ENCODE measurements around the gene KIF26A.

KIF26A gene

GRCh38 chr14:104216457-104216856 is 78.1 kb downstream of the KIF26A start:
- Histone ChIP-seq H3K4me3 (ENCODE audit: low read depth, low read length) (no peak overlapping the region), H3K4me1 (ENCODE audit: control insufficient read depth, insufficient read depth, low read length, unreplicated experiment) (no peaks in the 10 kb centered on the region), H3K79me2 (ENCODE audit: control insufficient read depth, insufficient read depth, low read length, unreplicated experiment) (no peaks in the 10 kb centered on the region)

DNA sequence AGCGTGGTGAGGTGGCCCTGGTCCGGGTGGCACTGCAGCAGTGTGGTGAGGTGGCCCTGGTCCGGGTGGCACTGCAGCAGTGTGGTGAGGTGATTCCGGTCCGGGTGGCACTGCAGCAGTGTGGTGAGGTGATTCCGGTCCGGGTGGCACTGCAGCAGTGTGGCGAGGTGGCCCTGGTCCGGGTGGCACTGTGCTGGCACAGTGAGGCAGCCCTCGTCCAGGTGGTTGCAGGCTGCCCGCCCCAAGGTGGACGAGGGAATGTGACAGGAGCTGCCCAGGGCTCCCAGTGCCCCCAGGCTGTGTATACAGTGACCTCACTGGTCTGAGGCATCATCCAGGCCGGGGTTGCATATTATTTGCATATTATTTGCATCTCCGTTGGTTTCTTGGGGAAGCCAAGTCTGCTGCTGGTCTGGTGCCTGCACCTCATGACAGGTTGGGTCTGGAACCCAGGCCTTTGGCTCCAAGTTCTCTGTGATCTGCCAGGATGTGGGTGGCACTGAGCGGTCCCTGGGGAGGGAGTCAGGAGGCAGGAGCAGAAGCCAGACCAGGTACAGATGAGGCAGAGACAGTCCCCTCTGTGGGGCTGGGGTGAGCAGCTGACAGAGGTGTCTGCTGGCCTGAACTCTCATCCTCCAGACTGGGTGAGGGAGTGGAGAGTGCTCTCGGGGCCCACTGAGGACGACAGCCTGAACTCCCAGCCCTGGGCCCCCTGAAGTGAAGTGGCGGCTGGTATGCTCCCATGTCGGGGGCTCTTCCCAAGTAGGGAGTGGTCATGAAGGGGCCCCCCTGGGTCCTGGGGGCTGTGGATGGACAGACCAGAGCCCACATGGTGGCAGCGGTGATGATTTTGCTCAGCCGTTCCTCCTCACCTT is 79.3 kb downstream of the KIF26A start:
- Histone ChIP-seq H3K36me3 (ENCODE audit: insufficient read depth, low read length) (no peaks in the 10 kb centered on the region), H3K4me3 (ENCODE audit: low read depth, low read length) (no peak overlapping the region), H3K27me3 (ENCODE audit: insufficient read depth, low read length) (no peaks in the 10 kb centered on the region), H3K27ac (ENCODE audit: low read depth, low read length) (no peak overlapping the region), H2AFZ (ENCODE audit: low read length, unreplicated experiment) (no peak overlapping the region), H3K79me2 (ENCODE audit: control insufficient read depth, insufficient read depth, low read length, unreplicated experiment) (no peaks in the 10 kb centered on the region), H3K4me1 (ENCODE audit: control insufficient read depth, insufficient read depth, low read length, unreplicated experiment) (no peaks in the 10 kb centered on the region)

More at GRCh38 chr14:104216457-104216856, 78.1 kb downstream of the KIF26A start:
- H3K27me3 ChIP-seq (ENCODE audit: insufficient read depth, low read length), result no peaks in the 10 kb centered on the region
- no peak overlapping the region for H2AFZ ChIP-seq (ENCODE audit: low read length, unreplicated experiment)
- no peak overlapping the region for H3K27ac ChIP-seq (ENCODE audit: low read depth, low read length)
- H3K36me3 ChIP-seq (ENCODE audit: insufficient read depth, low read length), result no peaks in the 10 kb centered on the region

- H3K4me1 ChIP-seq (ENCODE audit: control insufficient read depth, insufficient read depth, low read length, unreplicated experiment), result no peaks in the 10 kb centered on the region
- H3K27me3 ChIP-seq (ENCODE audit: insufficient read depth, low read length), result no peaks in the 10 kb centered on the region
- no peak overlapping the region for H2AFZ ChIP-seq (ENCODE audit: low read length, unreplicated experiment)
- no peaks in the 10 kb centered on the region for H3K79me2 ChIP-seq (ENCODE audit: control insufficient read depth, insufficient read depth, low read length, unreplicated experiment)
- H3K4me3 ChIP-seq (ENCODE audit: low read depth, low read length), result no peak overlapping the region
- H3K27ac ChIP-seq (ENCODE audit: low read depth, low read length), result no peak overlapping the region
- no peaks in the 10 kb centered on the region for H3K36me3 ChIP-seq (ENCODE audit: insufficient read depth, low read length)
These were observed 80.2 kb downstream of the KIF26A start for GRCh38 chr14:104218361-104219180.

- H3K27me3 ChIP-seq (ENCODE audit: insufficient read depth, low read length), result no peaks in the 10 kb centered on the region
- no peak overlapping the region for H3K27ac ChIP-seq (ENCODE audit: low read depth, low read length)
- no peak overlapping the region for H3K4me3 ChIP-seq (ENCODE audit: low read depth, low read length)
- no peaks in the 10 kb centered on the region for H3K4me1 ChIP-seq (ENCODE audit: control insufficient read depth, insufficient read depth, low read length, unreplicated experiment)
- no peaks in the 10 kb centered on the region for H3K36me3 ChIP-seq (ENCODE audit: insufficient read depth, low read length)
- no peak overlapping the region for H2AFZ ChIP-seq (ENCODE audit: low read length, unreplicated experiment)
- H3K79me2 ChIP-seq (ENCODE audit: control insufficient read depth, insufficient read depth, low read length, unreplicated experiment), result no peaks in the 10 kb centered on the region
These were observed 81.4 kb downstream of the KIF26A start for GRCh38 chr14:104219731-104220214.

DNA sequence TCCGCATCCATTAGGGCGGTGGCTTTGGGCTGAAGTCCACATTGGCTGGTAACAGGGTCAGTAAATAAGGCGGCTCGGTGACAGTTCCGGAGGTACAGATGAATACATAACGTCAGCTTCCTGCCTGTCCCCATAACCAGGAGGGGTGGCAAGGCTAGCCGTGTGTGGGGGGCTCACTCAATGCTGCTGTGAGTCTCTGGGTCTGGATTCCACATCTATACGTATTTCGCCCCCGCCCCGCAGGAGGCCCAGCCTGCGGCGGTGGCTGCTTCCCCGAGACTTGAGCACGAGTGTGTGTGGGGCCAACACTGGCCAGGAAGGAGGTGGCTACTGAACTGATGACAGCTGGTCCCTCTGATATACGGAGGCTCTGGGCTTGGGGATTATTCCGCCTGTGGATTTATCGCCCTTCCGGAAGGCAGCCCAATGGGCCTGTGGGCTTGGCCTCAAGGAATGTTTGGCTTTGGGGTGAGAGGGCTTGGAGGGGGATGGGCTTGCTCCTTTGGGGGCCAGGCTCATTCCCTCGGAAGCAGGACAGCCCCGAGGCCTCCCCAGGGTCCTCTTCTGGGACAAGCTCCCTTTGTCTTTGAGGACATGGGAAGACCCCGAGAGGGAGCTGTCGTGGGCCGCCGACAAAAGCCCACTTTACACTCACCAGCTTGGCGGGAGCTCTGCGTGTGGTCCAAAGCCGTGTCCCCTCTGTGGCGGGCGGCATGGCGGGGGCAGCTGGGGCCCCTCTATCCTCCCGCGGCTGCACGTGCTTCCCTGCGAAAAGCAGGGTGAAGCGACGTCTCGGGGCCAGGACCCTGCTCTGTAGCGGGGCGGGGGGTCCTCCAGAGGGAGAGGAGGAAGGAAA is 82.1 kb downstream of the KIF26A start:
- no peaks in the 10 kb centered on the region for H3K79me2 ChIP-seq (ENCODE audit: control insufficient read depth, insufficient read depth, low read length, unreplicated experiment)
- H3K36me3 ChIP-seq (ENCODE audit: insufficient read depth, low read length), result no peaks in the 10 kb centered on the region
- H3K4me1 ChIP-seq (ENCODE audit: control insufficient read depth, insufficient read depth, low read length, unreplicated experiment), result no peaks in the 10 kb centered on the region
- no peaks in the 10 kb centered on the region for H3K27me3 ChIP-seq (ENCODE audit: insufficient read depth, low read length)
- no peak overlapping the region for H3K27ac ChIP-seq (ENCODE audit: low read depth, low read length)
- H2AFZ ChIP-seq (ENCODE audit: low read length, unreplicated experiment), result no peak overlapping the region
- H3K4me3 ChIP-seq (ENCODE audit: low read depth, low read length), result no peak overlapping the region

DNA sequence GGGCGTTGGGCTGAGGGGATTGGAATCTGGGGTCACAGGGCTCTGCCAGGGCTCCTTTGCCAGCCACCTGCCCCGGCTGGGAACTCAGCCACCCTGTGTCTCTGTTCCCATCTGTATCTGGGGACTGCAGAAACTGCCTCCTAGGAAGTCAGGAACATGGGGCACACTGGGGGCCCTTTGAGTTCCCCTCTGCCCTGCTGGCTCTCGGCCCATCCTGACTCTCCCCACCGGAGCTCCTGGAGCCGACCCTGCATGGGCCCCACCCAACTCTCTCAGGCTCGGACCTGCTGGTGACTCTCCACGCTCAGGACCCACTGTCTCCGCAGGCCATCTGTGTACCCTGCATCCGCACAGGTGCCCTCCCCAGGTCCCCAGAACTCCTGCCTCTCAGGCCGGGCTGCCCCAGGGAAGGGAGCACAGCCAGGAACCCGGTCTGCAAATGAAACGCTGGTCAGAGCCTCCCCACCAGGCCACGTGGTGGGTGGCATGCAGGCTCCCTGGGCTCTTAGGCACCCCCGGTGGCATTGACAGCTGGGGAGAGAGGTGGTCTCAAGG is 82.8 kb downstream of the KIF26A start:
- H3K27me3 ChIP-seq (ENCODE audit: insufficient read depth, low read length), result no peaks in the 10 kb centered on the region
- no peak overlapping the region for H3K4me3 ChIP-seq (ENCODE audit: low read depth, low read length)
- H2AFZ ChIP-seq (ENCODE audit: low read length, unreplicated experiment), result no peak overlapping the region
- no peaks in the 10 kb centered on the region for H3K36me3 ChIP-seq (ENCODE audit: insufficient read depth, low read length)
- no peak overlapping the region for H3K27ac ChIP-seq (ENCODE audit: low read depth, low read length)
- H3K79me2 ChIP-seq (ENCODE audit: control insufficient read depth, insufficient read depth, low read length, unreplicated experiment), result no peaks in the 10 kb centered on the region
- H3K4me1 ChIP-seq (ENCODE audit: control insufficient read depth, insufficient read depth, low read length, unreplicated experiment), result no peaks in the 10 kb centered on the region

DNA sequence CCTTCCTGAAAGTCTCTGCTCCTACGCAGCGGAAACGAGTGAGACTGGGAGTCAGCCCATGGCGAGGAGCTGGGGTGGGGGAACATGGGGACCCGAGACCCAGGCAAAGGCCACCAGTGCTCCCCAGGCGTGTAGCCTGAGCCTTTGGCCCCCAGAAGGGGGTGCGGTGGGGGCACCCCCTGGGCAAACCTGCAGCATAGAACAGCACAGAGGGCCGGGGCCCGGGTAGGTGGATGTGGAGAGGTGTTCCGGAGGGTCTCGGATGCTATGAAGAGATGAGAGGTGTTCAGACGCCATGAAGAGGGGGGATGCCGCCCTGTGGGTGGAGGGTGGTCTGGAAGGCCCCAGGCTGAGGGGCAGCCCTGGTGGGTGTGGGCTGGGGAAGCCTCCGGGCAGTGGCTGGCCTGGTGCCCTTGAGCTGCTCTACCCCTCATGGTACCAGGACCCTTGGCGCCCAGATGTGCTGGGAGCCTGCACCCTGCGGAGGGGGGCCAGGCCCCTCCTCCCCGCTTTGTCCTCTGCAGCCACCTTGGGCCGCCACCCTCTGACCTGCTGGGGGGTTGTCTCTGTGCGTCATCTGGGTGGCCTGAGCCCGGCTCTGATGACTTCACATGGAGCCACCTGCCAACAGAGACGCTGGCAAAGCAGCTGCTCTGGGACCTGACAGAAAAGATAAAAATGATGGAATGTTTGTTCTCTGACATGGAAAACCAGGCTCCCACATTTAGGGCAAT is 83.4 kb downstream of the KIF26A start:
- H3K79me2 ChIP-seq (ENCODE audit: control insufficient read depth, insufficient read depth, low read length, unreplicated experiment), result no peaks in the 10 kb centered on the region
- no peaks in the 10 kb centered on the region for H3K36me3 ChIP-seq (ENCODE audit: insufficient read depth, low read length)
- no peak overlapping the region for H3K4me3 ChIP-seq (ENCODE audit: low read depth, low read length)
- H3K27ac ChIP-seq (ENCODE audit: low read depth, low read length), result no peak overlapping the region
- H2AFZ ChIP-seq (ENCODE audit: low read length, unreplicated experiment), result no peak overlapping the region
- H3K4me1 ChIP-seq (ENCODE audit: control insufficient read depth, insufficient read depth, low read length, unreplicated experiment), result no peaks in the 10 kb centered on the region
- H3K27me3 ChIP-seq (ENCODE audit: insufficient read depth, low read length), result no peaks in the 10 kb centered on the region

- Histone ChIP-seq H3K27me3 (ENCODE audit: insufficient read depth, low read length) (no peaks in the 10 kb centered on the region), H3K27ac (ENCODE audit: low read depth, low read length) (no peak overlapping the region), H3K79me2 (ENCODE audit: control insufficient read depth, insufficient read depth, low read length, unreplicated experiment) (no peaks in the 10 kb centered on the region), H3K4me3 (ENCODE audit: low read depth, low read length) (no peak overlapping the region), H2AFZ (ENCODE audit: low read length, unreplicated experiment) (no peak overlapping the region), H3K4me1 (ENCODE audit: control insufficient read depth, insufficient read depth, low read length, unreplicated experiment) (no peaks in the 10 kb centered on the region), H3K36me3 (ENCODE audit: insufficient read depth, low read length) (no peaks in the 10 kb centered on the region)
These were observed 84.1 kb downstream of the KIF26A start for GRCh38 chr14:104222396-104223036.

All from ACC112 (cell line).